ENCODE measurements around the gene TMEM26.

TMEM26 gene

DNA sequence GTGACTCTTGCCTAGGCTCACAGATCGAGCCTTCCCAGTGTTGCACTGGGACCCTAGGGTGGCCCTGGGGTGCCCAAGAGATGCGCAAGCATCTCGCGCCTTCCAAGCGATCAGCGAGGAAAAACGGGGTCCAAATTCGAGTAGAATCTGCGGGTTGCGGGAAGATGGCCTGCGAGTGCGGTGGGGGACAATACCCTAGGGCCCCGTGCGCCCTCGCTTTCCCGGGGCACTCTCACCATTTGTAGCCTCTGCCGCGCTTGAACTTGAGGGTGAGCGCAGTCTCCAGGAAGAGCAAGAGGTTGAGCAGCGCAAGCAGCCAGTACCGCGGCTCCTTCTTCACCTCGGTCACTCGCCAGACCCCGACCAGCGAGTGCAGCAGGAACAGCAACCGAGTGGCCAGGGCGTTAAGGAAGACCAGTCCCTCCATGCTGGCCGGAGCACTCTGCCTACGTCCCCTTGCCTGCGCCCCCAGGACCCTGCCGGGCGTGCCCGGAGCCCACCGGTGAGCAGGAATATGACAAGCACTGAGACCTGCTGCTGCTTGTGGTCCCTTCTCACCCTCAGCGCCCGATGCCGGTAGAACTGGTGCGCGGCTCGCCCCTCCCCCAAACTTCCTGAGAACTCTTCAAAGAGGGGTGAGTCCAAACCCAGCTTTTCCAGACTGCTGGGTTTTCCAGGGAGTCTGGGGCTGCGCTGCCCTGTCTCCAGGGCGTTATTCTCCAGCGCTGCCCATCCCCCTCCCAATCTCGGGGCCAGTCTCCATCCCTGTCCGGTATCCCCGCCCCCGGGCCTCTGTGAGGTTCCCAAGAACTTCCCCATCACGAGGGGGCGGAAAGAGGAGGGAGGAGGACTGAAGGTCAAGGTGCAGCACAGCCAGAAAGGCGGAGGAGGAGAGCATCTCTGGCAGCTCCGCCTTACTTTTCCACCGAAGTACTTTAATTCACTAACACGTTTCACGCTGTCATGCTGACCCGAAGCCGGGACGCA, at the start of gene TMEM26:
TMEM26 (minus strand) TSS at position 727 of the 987 bp plus-strand sequence; CDS start at position 427, 300 bp downstream.
- no peak for DNase-seq (ENCODE audit: low spot score)

DNA sequence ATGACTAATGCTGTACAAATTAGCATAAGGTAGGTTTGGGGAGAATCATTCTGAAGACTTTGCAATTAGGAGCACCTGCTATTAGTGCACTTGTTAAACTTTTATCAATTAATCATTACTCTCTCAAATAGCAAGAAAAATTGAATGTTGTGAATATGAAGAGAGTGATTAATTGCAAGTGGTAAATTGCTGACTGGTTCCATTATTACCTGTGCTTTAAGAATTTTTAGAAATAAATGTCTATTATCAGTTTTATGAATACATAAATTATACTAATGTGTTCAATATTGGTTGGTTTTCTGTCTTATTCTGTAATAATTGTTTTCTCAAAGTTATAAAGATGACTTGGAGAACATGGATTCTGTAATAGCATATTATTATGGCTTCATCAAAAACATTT, 47.3 kb upstream of the TMEM26 start:
- no peak for DNase-seq (ENCODE audit: low spot score)

DNA sequence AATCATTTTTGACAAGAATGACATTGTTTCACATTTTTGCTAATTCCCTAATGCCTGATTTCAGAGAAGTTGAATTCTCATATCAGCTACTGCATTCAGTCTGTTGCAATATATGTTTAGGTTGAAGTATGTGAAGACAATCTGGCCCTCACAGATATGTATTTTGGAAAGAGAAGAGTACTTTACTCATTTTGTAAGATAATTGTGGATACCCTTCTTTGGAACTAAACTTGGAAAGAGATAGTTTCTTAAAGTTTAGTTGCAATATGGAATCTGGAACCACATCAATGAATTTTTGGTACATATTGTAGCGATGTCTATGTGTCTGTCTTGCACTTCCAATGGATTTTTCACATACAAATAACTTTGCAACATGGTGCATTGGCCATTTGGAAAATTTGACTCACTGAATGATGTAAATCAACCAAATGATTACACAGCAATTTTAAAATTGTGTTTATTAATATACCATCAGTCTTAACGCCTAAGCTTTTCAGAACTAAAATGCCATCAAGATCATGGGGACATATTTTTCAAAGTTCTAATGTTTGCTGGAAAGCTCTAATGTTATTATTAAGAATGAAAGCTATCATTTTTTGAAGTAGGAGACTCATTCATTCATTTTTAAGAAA, 39.3 kb upstream of the TMEM26 start:
- DNase-seq (ENCODE audit: low spot score): no peak

DNA sequence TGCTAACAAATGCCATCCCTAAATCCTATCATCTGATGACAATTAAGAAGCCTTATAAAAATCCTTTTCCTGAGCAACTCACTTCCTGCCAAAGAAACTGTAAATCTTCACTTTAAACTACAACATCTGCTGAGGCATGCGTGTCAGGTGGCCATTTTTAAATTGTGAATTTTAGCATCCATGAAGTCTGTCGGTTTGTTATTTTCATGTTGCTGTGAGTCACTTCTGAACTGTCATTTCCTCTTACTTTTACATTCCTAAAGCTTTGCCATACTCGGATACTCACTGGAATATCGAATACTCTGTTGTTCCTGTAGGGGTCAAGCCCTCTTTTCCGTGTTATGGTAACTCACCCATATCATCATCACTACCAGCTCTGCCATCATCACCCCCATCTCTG, 34.3 kb upstream of the TMEM26 start:
- DNase-seq (ENCODE audit: low spot score): no peak

DNA sequence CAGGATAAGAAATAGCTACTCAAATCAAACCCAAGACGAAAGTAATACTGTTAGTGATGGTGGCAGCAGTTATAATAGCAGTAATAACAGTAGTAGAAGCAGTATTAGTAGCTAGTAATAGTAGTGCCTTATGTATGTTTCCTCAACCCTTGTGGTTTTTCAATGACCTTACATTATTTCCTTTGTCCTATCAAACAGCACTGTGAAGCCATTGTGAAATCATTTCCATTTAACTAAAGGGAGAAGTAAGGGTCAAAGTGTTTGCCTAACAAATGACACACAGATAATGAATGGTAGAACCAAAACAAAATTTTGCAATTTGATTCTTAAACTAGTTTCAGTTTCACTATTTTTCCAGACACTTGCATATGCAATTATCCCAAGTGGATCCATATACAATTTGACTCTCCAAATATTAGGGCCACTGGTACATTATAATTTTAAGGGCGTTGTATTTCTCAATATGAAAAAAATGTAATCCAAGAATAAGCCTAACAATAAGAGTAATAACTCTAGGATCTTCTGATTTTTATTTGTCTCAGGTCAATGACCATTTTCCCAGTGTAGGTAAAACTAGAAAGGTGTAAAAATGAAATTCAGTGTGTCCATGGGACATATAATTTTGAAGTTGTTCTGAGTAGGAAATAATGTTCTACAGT, 33.7 kb upstream of the TMEM26 start:
- no peak for DNase-seq (ENCODE audit: low spot score)

DNA sequence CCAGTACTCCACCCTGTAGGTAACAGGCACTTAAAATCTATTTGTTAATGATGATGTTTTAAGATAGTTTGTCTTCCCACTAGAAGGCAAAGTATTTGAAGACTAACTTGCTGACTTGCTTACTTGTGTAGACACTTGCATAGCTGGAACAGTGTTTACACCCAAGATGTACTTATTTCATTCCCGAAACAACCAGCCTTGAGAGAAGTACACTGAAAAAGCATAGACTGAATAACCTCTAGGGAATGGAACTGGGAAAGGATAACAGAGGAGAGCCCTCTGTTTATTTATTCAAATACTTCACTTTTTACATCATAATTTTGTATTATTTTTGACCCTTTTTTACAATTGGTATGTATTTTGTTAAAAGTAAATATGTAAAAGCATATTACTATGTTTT, 33.1 kb upstream of the TMEM26 start:
- no peak for DNase-seq (ENCODE audit: low spot score)

DNA sequence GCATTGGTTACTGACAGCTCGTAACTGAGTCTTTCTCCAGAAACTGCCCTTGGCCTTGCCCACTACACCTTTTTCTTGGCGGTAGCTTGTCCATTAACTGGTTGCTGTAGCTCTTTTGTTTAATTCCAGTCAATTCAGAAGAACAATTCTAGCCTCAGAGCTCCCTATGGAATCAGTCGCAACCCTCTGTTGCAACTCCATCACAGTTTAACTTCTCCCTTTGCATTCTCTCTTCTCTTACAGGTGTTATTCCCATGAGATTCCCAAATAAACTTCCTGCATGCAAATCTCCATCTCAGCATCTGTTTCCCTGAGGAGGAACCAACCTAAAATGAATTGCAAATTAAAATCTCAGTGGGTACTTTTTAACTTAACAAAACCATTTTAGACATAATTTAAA, 28.4 kb upstream of the TMEM26 start:
- DNase-seq (ENCODE audit: low spot score): no peak

DNA sequence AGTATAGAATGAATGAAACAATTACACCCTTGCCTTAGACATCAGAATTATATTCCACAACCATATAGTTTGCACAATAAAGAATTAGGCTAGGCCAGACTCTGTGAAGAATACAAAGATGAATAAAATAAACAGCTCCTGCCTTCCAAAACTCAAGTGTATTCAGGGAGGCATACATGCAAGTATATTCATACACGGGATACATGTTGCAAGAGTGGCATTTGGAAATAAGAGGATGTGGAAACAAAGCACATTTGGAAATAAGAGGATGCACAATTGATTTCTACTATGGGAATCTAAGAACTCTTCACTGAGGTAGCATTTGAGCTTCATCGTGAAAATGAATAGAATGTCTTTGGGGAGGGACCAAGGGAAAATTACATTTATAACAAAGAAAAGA, 27.0 kb upstream of the TMEM26 start:
- DNase-seq (ENCODE audit: low spot score): no peak

DNA sequence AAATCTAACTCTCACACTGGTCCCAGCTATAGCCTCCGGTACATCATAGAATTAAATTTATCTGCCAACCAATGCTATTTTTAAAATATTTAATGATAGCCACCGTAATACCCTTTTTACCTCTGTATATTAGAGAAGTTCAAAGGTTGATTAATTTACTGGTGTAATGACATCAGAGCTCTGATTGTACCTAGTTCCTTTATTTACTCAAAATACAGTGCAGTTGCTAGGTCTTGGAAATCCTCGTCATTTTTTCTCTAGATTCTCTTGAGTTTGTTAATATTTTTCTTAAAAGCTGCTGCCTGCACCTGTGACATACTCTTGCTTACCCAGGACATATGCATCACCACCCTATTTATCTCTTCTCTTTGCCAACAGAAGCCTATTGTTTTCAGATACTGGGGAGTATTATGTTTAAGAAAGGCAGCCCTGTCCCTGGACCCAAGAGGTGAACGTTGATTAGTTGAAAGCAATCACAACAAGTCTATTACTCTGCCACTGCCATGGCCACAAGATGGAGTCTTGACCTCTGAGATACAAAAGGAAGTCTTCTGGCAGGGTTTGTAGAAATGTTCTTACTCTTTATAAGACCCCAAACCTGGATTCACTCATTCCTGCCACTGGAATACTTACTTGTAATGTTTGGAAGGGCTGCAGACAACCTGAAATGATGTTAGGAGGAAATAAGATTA, 25.6 kb upstream of the TMEM26 start:
- peak; percentile 7 for DNase-seq (ENCODE audit: low spot score)

DNA sequence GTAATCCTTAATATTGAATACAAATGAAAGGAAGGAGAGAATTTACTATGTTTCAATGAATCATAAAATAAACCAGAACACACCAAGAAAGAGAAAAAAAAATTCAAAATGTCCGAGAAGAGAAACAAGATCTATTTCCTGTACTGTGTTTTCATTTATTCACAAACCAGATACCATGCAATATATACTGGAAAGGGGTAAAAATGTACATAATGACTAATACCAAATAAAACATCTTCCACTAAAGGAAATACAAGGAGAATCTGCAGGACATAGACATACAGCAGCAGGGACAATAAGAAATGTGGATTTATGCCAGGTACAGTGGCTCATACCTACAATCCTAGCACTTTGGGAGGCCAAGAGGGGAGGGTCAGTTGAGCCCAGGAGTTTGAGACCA, 24.3 kb upstream of the TMEM26 start:
- no peak for DNase-seq (ENCODE audit: low spot score)

DNA sequence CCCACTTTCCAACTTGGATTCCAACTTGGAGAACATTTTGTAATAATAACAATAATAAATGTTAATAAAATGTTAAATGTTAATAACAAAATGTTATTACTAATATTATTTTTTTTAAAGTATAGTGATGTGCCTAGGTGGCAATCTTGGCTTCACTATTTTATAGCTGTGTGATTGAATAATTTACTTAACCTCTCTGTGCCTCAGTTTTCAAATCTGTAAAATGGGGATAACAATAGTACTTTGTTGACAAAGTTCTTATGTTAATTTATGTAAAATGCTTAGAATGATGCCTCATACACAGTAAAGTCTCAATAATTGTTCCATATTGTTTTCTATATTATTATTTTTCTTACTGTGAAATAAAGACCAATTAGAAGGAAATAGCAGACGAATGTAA, 23.3 kb upstream of the TMEM26 start:
- DNase-seq (ENCODE audit: low spot score): no peak

DNA sequence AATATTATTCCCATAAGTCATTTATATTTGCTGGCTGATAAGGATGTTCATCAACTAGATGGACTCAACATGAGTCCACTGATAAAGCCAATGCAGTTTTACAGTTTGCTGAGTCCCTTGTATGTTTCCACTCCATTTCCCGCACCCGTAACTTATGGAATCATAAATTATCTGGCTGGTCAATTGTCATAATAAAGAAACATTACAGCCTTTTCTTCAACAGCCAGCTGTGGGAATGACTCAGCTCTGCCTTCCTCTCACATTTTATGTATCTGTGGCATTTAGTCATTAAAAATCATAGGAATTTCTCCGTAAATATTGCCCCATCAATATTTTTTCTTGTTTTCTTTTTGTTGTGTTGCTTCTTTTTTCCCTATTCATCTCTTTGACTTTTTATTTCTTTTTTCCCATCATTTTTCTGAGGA, 22.3 kb upstream of the TMEM26 start:
- no peak for DNase-seq (ENCODE audit: low spot score)

DNA sequence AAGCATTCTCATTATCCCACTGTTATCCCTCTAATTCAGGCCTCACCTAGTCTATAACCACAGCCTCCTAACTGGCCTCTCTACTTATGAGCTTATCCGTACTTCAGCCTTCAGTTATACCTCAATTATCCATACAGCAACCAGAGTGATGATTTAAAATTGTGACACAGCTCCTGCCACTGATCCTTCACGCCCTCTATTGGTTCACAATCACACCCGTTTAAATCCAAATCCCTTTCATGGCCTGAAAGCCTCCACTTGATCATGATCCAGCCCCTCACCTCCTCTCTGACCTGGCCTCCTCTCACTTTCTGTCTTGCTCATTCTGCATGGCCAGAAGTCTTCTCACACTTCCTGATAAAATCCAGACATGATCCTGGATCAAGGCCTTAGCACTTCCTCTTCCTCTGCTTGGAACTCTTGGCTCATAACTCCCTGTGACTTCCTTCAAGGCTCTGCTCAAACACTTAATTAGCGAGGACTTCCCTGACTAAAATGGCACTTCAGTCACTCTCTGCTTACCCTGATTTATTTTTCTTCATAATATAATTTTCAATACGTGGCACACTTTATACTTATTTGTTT, 19.0 kb upstream of the TMEM26 start:
- peak; percentile 19 for DNase-seq (ENCODE audit: low spot score)

DNA sequence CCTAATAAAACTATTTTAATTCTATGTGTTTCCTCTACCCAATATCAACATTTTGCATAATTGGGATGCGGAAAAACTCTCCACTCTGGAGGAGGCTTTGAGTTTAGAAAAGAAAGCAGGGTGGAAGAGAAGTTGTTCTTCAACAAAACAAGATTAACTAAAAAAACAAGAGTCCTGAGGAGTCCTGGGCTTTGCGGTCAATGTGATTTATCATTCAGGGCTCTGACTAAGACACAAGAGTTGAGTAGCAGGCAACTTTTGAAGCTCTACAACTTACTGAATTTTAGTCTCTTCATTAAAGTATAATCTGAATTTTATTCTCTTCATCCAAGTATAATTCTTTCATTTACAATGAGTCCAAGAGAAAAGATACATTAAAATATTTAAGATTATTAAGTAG, 18.3 kb upstream of the TMEM26 start:
- no peak for DNase-seq (ENCODE audit: low spot score)

DNA sequence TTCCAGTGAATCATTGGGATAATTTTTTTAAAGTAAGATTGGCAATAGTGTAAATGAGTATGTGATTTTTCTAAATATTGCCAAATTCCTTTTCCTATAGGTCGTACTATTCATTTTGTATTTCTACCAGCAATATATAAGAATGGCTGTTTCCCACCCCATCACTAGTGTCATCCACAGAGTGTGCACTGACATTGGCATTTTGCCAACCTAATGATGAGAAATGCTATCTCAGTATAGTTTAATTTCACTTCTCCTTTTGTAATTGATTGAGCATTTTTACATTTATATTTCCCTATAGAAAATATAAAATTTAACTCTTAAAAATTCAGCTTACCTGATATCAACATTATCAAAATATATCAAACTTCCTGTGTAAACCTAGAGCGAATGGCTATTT, 17.6 kb upstream of the TMEM26 start:
- DNase-seq (ENCODE audit: low spot score): peak; percentile 12

DNA sequence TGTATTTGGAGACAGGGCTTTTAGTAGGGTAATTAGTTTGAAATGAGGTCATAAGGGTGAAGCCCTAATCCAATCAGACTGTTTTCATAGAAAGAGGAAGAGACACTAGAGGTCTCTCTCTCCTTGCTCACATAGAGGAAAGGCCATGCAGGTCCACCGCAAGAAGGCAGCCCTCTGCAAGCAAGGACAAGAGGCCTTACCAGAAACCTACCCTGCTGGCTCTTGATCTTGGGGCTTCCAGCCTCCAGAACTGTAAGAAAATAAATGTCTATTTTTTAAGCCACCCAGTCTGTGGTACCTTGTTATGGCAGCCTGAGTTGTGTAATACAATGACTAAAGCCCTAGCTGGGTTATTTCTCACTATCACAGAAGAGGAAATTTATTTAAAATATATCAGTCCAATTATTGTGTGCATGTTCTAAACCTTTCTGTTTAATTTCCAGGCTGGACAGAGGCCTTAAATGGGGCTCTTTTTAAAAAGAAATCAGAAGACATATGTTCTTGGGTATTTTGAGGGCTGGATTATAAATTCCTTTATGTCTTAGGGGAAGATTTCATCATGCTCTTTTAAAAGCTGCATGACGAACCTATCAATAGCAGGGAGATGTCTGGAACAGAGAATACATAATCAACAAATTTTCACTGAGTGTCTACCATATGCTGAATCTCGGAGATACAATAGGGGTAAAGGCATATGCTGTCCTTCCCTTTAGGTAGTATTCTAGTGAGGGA, 12.9 kb upstream of the TMEM26 start:
- DNase-seq (ENCODE audit: low spot score): peak; percentile 8

DNA sequence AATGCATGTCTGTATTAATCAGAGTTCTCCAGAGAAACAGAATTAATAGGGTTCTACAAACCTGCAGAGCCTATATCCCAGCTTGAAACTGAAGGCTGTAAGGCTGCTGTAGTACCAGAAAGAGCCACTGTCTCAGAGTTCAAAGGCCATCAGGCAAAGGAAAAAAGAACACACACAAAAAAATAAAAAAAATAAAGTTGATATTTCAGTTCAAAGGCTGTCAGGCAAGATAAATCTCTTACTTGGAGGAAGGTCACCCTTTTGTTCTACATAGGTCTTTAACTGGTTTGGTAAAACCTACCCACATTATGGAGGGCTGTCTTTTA, 12.0 kb upstream of the TMEM26 start:
- no peak for DNase-seq (ENCODE audit: low spot score)

DNA sequence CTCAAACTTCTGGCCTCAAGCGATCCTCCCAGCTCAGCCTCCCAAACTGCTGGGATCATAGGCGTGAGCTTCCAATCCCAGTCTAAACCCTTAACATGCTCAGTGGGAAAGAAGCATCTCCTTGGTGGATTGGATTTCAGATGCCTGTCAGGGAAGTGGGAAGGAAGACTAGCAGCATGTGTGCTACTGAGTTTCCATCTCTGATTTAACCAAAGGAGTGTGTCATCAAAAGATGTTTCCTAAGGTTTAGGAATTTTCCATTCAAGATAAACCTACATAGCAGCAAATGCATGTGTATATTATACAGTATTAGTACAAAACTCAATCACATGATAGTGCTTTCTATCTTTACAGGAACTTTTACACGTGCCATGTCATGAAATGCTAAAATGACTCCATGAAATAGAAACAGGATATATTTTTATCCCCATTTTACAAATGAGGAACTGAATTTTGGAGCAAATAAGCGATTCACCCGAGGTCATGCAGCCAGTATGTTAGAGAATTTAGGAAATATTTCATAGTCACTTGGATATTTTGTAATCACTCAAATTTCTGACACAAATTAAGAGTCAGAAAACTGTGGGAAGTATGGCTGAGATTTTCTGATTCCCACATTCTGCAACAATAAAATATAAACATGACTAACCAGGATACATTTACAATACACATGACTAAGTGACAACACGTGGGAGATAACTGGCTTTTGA, 11.4 kb upstream of the TMEM26 start:
- DNase-seq (ENCODE audit: low spot score): no peak

DNA sequence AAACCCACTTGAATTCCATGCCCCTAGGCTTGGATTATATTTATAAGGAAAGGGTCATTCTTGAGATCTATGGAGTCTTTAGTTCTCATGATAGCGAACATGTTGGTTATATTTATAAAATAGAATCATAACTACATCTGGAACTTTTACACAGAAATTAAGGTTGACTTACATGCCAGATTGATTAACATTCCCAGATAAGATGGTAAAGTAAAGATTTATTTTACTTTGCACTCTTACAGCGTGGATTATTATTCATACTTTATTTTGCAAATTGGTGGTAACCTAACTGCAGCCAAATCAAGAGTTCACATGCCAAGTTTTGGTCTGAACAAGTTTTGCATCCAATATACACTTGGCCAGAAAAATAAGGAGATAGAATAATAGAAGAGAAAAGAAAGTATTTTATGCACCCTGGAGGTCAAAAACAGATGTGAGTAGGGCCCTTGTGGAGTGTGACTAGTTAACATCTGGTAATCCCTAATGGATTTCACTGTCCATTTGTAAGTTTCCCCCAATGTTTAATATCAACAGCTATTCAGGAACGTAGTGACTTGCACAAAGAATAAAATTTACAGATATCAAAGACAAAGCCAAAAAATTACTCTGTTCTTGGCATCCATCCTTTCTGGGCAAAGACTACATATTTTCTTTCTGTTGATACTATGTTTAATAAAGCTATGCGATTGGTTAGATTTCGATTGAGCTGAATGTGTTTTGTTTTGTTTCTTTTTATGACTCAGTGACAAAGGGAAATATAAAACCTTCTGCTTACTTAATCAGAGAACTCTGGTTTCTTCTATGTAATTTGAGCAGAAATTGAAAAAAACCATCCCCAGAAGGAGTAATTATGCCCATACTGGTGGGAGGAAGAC, 10.1 kb upstream of the TMEM26 start:
- no peak for DNase-seq (ENCODE audit: low spot score)

DNA sequence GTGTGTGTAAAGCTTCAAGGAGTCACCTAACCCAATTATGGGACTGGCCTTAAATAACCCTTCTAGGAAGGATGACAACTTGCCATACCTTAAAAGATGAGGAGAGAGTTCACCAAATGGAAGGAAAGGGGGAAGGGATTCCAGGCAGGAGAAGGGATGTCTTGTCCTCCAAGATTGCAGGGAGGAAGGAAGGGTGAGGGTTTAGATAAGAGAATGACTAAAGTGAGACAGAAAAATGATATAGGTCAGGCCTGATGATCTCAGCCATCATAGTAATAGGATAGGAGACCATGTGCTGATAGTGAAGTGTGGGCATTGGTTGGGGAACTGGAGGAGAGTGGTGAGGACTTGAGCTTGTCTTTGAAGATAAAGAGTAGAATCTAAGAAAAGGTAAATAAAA, 7.7 kb upstream of the TMEM26 start:
- no peak for DNase-seq (ENCODE audit: low spot score)
